Left ventricle myocardium inferior (tissue), 1 donor: ENCODE measurements around the gene IQCE. TPM values are rescaled to one million over a fixed set of nuclear protein-coding genes. Genes with fewer than 3 reads are reported as not detected.

Source experiments
- DNase-seq: peaks from one replicate; pipeline ENCODE4 v3.0.0-alpha.2; 2020
- H3K27ac ChIP-seq: fragments of 200-600 bp; replicated peaks from 2 replicates; pipeline ENCODE4 v1.8.0; 2021
- H3K27me3 ChIP-seq: fragments of 200-600 bp; 2 replicates; pipeline ENCODE4 v1.8.0; 2021; ENCODE audit warnings: low read depth
- H3K36me3 ChIP-seq: fragments of 200-600 bp; 2 replicates; pipeline ENCODE4 v1.8.0; 2021
- H3K4me1 ChIP-seq: fragments of 200-600 bp; 2 replicates; pipeline ENCODE4 v1.8.0; 2021
- H3K4me3 ChIP-seq: fragments of 200-600 bp; 2 replicates; pipeline ENCODE4 v1.8.0; 2021; ENCODE audit warnings: mild to moderate bottlenecking, moderate library complexity
- H3K9me3 ChIP-seq: fragments of 200-600 bp; replicated peaks from 2 replicates; pipeline ENCODE4 v1.8.0; 2021
- CTCF ChIP-seq: fragments of 200-600 bp; IDR thresholded peaks from 2 replicates; pipeline ENCODE4 v1.8.0; 2021; ENCODE audit warnings: antibody characterized with exemption, mild to moderate bottlenecking, borderline replicate concordance
- intact Hi-C: fragments of 100-400 bp; cut with micrococcal nuclease; formaldehyde crosslinking; loops from one replicate; pipeline ENCODE4 v1.11.0; 2022
- total RNA-seq: library from RNA; stranded (reverse); fragmentation: NEBNext Ultra II Directional; extraction: Animal tissue kit (Norgen Biotek cat#: 25700); gene quantifications from one replicate; pipeline ENCODE4 v1.2.1, GENCODE V29; 2021
- donor health status: DM: no; HTN: yes; CAD: no; lungs with severe emphysema.

The IQCE gene
- total RNA-seq, 1 donor from 2014 or later: 11.5 TPM

GRCh38 chr7:2541291-2542010 is 17.3 kb upstream of the IQCE start:
- intact Hi-C loops: no loop called here
- DNase-seq: no peak
- Histone ChIP-seq H3K9me3 (no peaks in the 10 kb centered on the region), H3K27me3 (no peaks in the 10 kb centered on the region), H3K4me3 (no peak overlapping the region), H3K27ac (no peak overlapping the region), H3K4me1 (no peaks in the 10 kb centered on the region), H3K36me3 (peaks cover 86% of the 10 kb centered on the region)
- no peak for TF ChIP-seq CTCF

GRCh38 chr7:2542011-2542915 is 16.5 kb upstream of the IQCE start:
- Histone ChIP-seq H3K27me3 (no peaks in the 10 kb centered on the region), H3K9me3 (no peaks in the 10 kb centered on the region), H3K4me1 (no peaks in the 10 kb centered on the region), H3K36me3 (peaks cover 94% of the 10 kb centered on the region), H3K4me3 (no peak overlapping the region), H3K27ac (no peak overlapping the region)
- TF ChIP-seq CTCF: no peak
- intact Hi-C loops: no loop called here
- no peak for DNase-seq

GRCh38 chr7:2542916-2543871 is 15.6 kb upstream of the IQCE start:
- peaks cover 97% of the 10 kb centered on the region for H3K36me3 ChIP-seq
- intact Hi-C loops: no loop called here

GRCh38 chr7:2544541-2545188 is 14.1 kb upstream of the IQCE start:
- intact Hi-C loops: no loop called here
- no peaks in the 10 kb centered on the region for H3K4me1 ChIP-seq
- peaks cover 92% of the 10 kb centered on the region for H3K36me3 ChIP-seq
- H3K4me3 ChIP-seq: no peak overlapping the region
- no peak for TF ChIP-seq CTCF
- H3K27me3 ChIP-seq: no peaks in the 10 kb centered on the region
- no peaks in the 10 kb centered on the region for H3K9me3 ChIP-seq
- H3K27ac ChIP-seq: no peak overlapping the region
- DNase-seq: no peak

More at GRCh38 chr7:2542916-2543871, 15.6 kb upstream of the IQCE start:
- no peak for DNase-seq
- Histone ChIP-seq H3K4me1 (no peaks in the 10 kb centered on the region), H3K27me3 (no peaks in the 10 kb centered on the region), H3K27ac (no peak overlapping the region), H3K9me3 (no peaks in the 10 kb centered on the region), H3K4me3 (no peak overlapping the region)
- no peak for TF ChIP-seq CTCF
